ENCODE measurements around the gene KCTD16. TPM values are rescaled to one million over a fixed set of nuclear protein-coding genes. Genes with fewer than 3 reads are reported as not detected.

KCTD16 gene
- total RNA-seq, 4 donors from 2014 or later: 0.12 to 2.4 (median 0.26) TPM; not detected in 1

- Histone ChIP-seq H3K27me3 (no peaks in the 10 kb centered on the region), H3K4me1 (no peaks in the 10 kb centered on the region), H3K9me3 (no peaks in the 10 kb centered on the region), H3K27ac (no peak overlapping the region), H3K4me3 (no peak overlapping the region), H3K36me3 (no peaks in the 10 kb centered on the region)
- TF ChIP-seq CTCF (IDR thresholded peaks at IDR 0.05) (no peak), POLR2A (IDR thresholded peaks at IDR 0.05) (no peak)
- intact Hi-C loops (cut with DNase I; ENCODE audit: low total_unique reads): no loop called here
- DNase-seq: no peak
Measured at GRCh38 chr5:144438237-144438636, 267.6 kb downstream of the KCTD16 start.

GRCh38 chr5:144448457-144448856 lies 277.8 kb downstream of the KCTD16 start:
- Histone ChIP-seq H3K4me3 (no peak overlapping the region), H3K27ac (no peak overlapping the region), H3K27me3 (no peaks in the 10 kb centered on the region), H3K36me3 (no peaks in the 10 kb centered on the region), H3K9me3 (no peaks in the 10 kb centered on the region), H3K4me1 (no peaks in the 10 kb centered on the region)
- no peak for DNase-seq
- no peak for TF ChIP-seq CTCF (IDR thresholded peaks at IDR 0.05)
- intact Hi-C loops (cut with DNase I; ENCODE audit: low total_unique reads): no loop called here

- no peaks in the 10 kb centered on the region for H3K9me3 ChIP-seq
- no peaks in the 10 kb centered on the region for H3K27me3 ChIP-seq
- TF ChIP-seq POLR2A (IDR thresholded peaks at IDR 0.05): no peak
- no peak for TF ChIP-seq CTCF (IDR thresholded peaks at IDR 0.05)
- H3K36me3 ChIP-seq: no peaks in the 10 kb centered on the region
- DNase-seq: no peak
- H3K4me1 ChIP-seq: no peaks in the 10 kb centered on the region
- no peak overlapping the region for H3K4me3 ChIP-seq
- intact Hi-C loops (cut with DNase I; ENCODE audit: low total_unique reads): no loop called here
- H3K27ac ChIP-seq: no peak overlapping the region
Measured at GRCh38 chr5:144451187-144451973, 280.7 kb downstream of the KCTD16 start.

- no peaks in the 10 kb centered on the region for H3K27me3 ChIP-seq
- DNase-seq: no peak
- no peaks in the 10 kb centered on the region for H3K36me3 ChIP-seq
- no peaks in the 10 kb centered on the region for H3K9me3 ChIP-seq
- H3K4me1 ChIP-seq: no peaks in the 10 kb centered on the region
- H3K27ac ChIP-seq: no peak overlapping the region
- no peak for TF ChIP-seq CTCF (IDR thresholded peaks at IDR 0.05)
- no peak for TF ChIP-seq POLR2A (IDR thresholded peaks at IDR 0.05)
- intact Hi-C loops (cut with DNase I; ENCODE audit: low total_unique reads): no loop called here
- H3K4me3 ChIP-seq: no peak overlapping the region
Measured at GRCh38 chr5:144453753-144454152, 283.1 kb downstream of the KCTD16 start.

GRCh38 chr5:144457160-144457559 lies 286.5 kb downstream of the KCTD16 start:
- H3K4me3 ChIP-seq: no peak overlapping the region
- H3K4me1 ChIP-seq: no peaks in the 10 kb centered on the region
- intact Hi-C loops (cut with DNase I; ENCODE audit: low total_unique reads): no loop called here
- H3K36me3 ChIP-seq: no peaks in the 10 kb centered on the region
- no peaks in the 10 kb centered on the region for H3K27me3 ChIP-seq
- TF ChIP-seq POLR2A (IDR thresholded peaks at IDR 0.05) (no peak), CTCF (IDR thresholded peaks at IDR 0.05) (no peak)
- no peaks in the 10 kb centered on the region for H3K9me3 ChIP-seq
- H3K27ac ChIP-seq: no peak overlapping the region
- DNase-seq: no peak

Measured in uterus (tissue), 4 donors.